Stimulated activated naive CD4-positive, alpha-beta T cell treated with Interleukin-2 at 50 U/mL for 16 hours (primary cell): ENCODE results near the gene SETD1A.

Experiments used
- DNase-seq: peaks from one replicate; lab custom pipeline; 2025; lab: John Stamatoyannopoulos, UW

SETD1A gene

GRCh38 chr16:30953511-30954124 lies 3.9 kb upstream of the SETD1A start:
- peak; percentile 54 for DNase-seq

GRCh38 chr16:30954993-30955392 lies 2.6 kb upstream of the SETD1A start:
- no peak for DNase-seq

GRCh38 chr16:30956601-30957455 lies 726 bp upstream of the SETD1A start:
- peak; percentile 91 for DNase-seq

GRCh38 chr16:30958175-30959079 lies 873 bp downstream of the SETD1A start:
- peak; percentile 70 for DNase-seq

GRCh38 chr16:30961384-30961783 lies 3.8 kb downstream of the SETD1A start:
- no peak for DNase-seq

GRCh38 chr16:30963925-30964511 lies 6.5 kb downstream of the SETD1A start:
- DNase-seq, result no peak

- no peak for DNase-seq
These were observed 7.1 kb downstream of the SETD1A start for GRCh38 chr16:30964574-30965226.

GRCh38 chr16:30965436-30965835 lies 7.9 kb downstream of the SETD1A start:
- DNase-seq, result no peak

- no peak for DNase-seq
These were observed 8.6 kb downstream of the SETD1A start for GRCh38 chr16:30966033-30966619.

GRCh38 chr16:30967795-30968194 lies 10.2 kb downstream of the SETD1A start:
- no peak for DNase-seq

GRCh38 chr16:30969246-30969842 lies 11.8 kb downstream of the SETD1A start:
- no peak for DNase-seq

GRCh38 chr16:30971298-30971697 lies 13.7 kb downstream of the SETD1A start:
- no peak for DNase-seq

- no peak for DNase-seq
These were observed 15.3 kb downstream of the SETD1A start for GRCh38 chr16:30972872-30973271.

- no peak for DNase-seq
These were observed 16.8 kb downstream of the SETD1A start for GRCh38 chr16:30974348-30974747.

GRCh38 chr16:30976486-30976885 lies 18.9 kb downstream of the SETD1A start:
- no peak for DNase-seq

GRCh38 chr16:30977502-30977901 lies 19.9 kb downstream of the SETD1A start:
- DNase-seq, result no peak

- DNase-seq, result no peak
These were observed 21.8 kb downstream of the SETD1A start for GRCh38 chr16:30979170-30980022.

GRCh38 chr16:30980023-30980371 lies 22.4 kb downstream of the SETD1A start:
- DNase-seq, result no peak

GRCh38 chr16:30980434-30980833 lies 22.9 kb downstream of the SETD1A start:
- DNase-seq, result no peak

GRCh38 chr16:30980959-30981358 lies 23.4 kb downstream of the SETD1A start:
- no peak for DNase-seq
